Natural killer cell (primary cell): ENCODE measurements around the gene OLFM4. TPM values are rescaled to one million over a fixed set of nuclear protein-coding genes. Genes with fewer than 3 reads are reported as not detected.

ENCODE experiments used
- ATAC-seq, 3 donors: fragments of 150-1000 bp in 2 of 3; fragments of 200-7000 bp in 1 of 3; cut with Tn5 transposase; 1 replicate in 1 of 3; 2 replicates in 2 of 3; pipeline ENCODE4 v1.10.0; 2021; ENCODE audit warnings: mild to moderate bottlenecking in 2 of 3, moderate library complexity in 2 of 3
- DNase-seq, 2 donors: peaks; one replicate each; pipeline versions ENCODE4 v3.0.0 to v3.0.0-alpha.2; 2013 to 2021; ENCODE audit warnings: mixed read lengths in 1 of 2
- H3K27ac ChIP-seq: one replicate; pipeline ENCODE4 v1.5.1; 2013; ENCODE audit warnings: mild to moderate bottlenecking, low read length
- H3K27me3 ChIP-seq: one replicate; pipeline ENCODE4 v1.6.1; 2013; ENCODE audit warnings: low read length; ENCODE audit not compliant: control insufficient read depth, insufficient read depth
- H3K36me3 ChIP-seq: one replicate; pipeline ENCODE4 v1.6.1; 2013; ENCODE audit warnings: low read length; ENCODE audit not compliant: control insufficient read depth, insufficient read depth
- H3K4me1 ChIP-seq: one replicate; pipeline ENCODE4 v1.6.1; 2013; ENCODE audit warnings: low read length; ENCODE audit not compliant: control insufficient read depth, insufficient read depth
- H3K4me3 ChIP-seq: one replicate; pipeline ENCODE4 v1.5.1; 2013; ENCODE audit warnings: low read length
- H3K9me3 ChIP-seq: one replicate; pipeline ENCODE4 v1.6.1; 2013; ENCODE audit warnings: low read length; ENCODE audit not compliant: control insufficient read depth, insufficient read depth
- H3K27ac Mint-ChIP-seq, 2 donors: one replicate each; pipeline ENCODE4 v1.8.0; 2022; ENCODE audit warnings: mild to moderate bottlenecking in 2 of 2, mixed read lengths in 2 of 2, moderate library complexity in 1 of 2
- H3K27me3 Mint-ChIP-seq, 2 donors: one replicate each; pipeline ENCODE4 v1.8.0; 2022; ENCODE audit warnings: low read depth in 2 of 2, mixed read lengths in 2 of 2
- H3K36me3 Mint-ChIP-seq: one replicate; pipeline ENCODE4 v1.8.0; 2022; ENCODE audit warnings: mixed read lengths
- H3K4me1 Mint-ChIP-seq, 2 donors: one replicate each; pipeline ENCODE4 v1.8.0; 2022; ENCODE audit warnings: mixed read lengths in 2 of 2
- H3K4me3 Mint-ChIP-seq: one replicate; pipeline ENCODE4 v1.8.0; 2022; ENCODE audit warnings: mild to moderate bottlenecking, moderate library complexity, mixed read lengths
- H3K9me3 Mint-ChIP-seq, 2 donors: one replicate each; pipeline ENCODE4 v1.8.0; 2022; ENCODE audit warnings: mixed read lengths in 2 of 2
- CTCF ChIP-seq: fragments of 200-600 bp; IDR thresholded peaks from one replicate; pipeline ENCODE4 v1.8.0; 2022; ENCODE audit warnings: antibody characterized with exemption
- WGBS: methylation state at CpG from one replicate; pipeline ENCODE4 v1.1.7; 2013; ENCODE audit warnings: missing lambda C conversion rate; ENCODE audit not compliant: insufficient coverage; 5-methylcytosine and 5-hydroxymethylcytosine counted together
- intact Hi-C: fragments of 100-400 bp; cut with micrococcal nuclease; formaldehyde crosslinking; loops from one replicate; pipeline ENCODE4 v1.14.2; 2022
- total RNA-seq, 4 donors: library from RNA; stranded (reverse); fragments of 120-200 nt in 1 of 4; gene quantifications; one replicate each; pipeline versions ENCODE4 v1.2.3 to v1.2.4, GENCODE V29; 2013 to 2022

OLFM4 gene
- total RNA-seq, 3 donors from 2014 or later (not counting 1 experiment from before 2014, with no cell fraction given): not detected

GRCh38 chr13:53074114-53074513, 45.5 kb downstream of the OLFM4 start:
- H3K36me3 ChIP-seq: no peaks in the 10 kb centered on the region
- peaks cover 5% of the 10 kb centered on the region for H3K36me3 Mint-ChIP-seq
- no peak overlapping the region for H3K4me3 Mint-ChIP-seq
- H3K27ac ChIP-seq: no peak overlapping the region
- DNase-seq (no peak), ATAC-seq (no peak)
- TF ChIP-seq CTCF: no peak
- intact Hi-C loops: no loop called here
- H3K9me3 Mint-ChIP-seq: peaks cover 0 to 4% of the 10 kb centered on the region in 2 donors
- H3K4me1 Mint-ChIP-seq: no peaks in the 10 kb centered on the region
- no peak overlapping the region for H3K27ac Mint-ChIP-seq
- no peaks in the 10 kb centered on the region for H3K9me3 ChIP-seq
- H3K4me3 ChIP-seq: no peak overlapping the region
- H3K4me1 ChIP-seq: no peaks in the 10 kb centered on the region
- H3K27me3 ChIP-seq: no peaks in the 10 kb centered on the region
- WGBS: 84% methylated on average over 5 of the region's 5 CpGs
- H3K27me3 Mint-ChIP-seq: peaks cover 0 to 5% of the 10 kb centered on the region in 2 donors

- no peaks in the 10 kb centered on the region for H3K4me1 ChIP-seq
- Mint-ChIP-seq H3K27ac (no peak overlapping the region), H3K4me1 (no peaks in the 10 kb centered on the region), H3K4me3 (no peak overlapping the region), H3K27me3 (peaks cover 0 to 5% of the 10 kb centered on the region in 2 donors), H3K36me3 (peaks cover 5% of the 10 kb centered on the region), H3K9me3 (peaks cover 0 to 4% of the 10 kb centered on the region in 2 donors)
- intact Hi-C loops: no loop called here
- 82% methylated on average over 6 of the region's 6 CpGs for WGBS
- TF ChIP-seq CTCF: no peak
- ATAC-seq (no peak), DNase-seq (no peak)
- H3K4me3 ChIP-seq: no peak overlapping the region
- H3K9me3 ChIP-seq: no peaks in the 10 kb centered on the region
- H3K36me3 ChIP-seq: no peaks in the 10 kb centered on the region
- H3K27ac ChIP-seq: no peak overlapping the region
- no peaks in the 10 kb centered on the region for H3K27me3 ChIP-seq
These were observed 46.9 kb downstream of the OLFM4 start for GRCh38 chr13:53075356-53076041.

GRCh38 chr13:53079691-53080090, 51.1 kb downstream of the OLFM4 start:
- no peaks in the 10 kb centered on the region for H3K27me3 ChIP-seq
- Mint-ChIP-seq H3K9me3 (peaks cover 0 to 4% of the 10 kb centered on the region in 2 donors), H3K27me3 (peaks cover 0 to 5% of the 10 kb centered on the region in 2 donors), H3K36me3 (peaks cover 5% of the 10 kb centered on the region), H3K27ac (no peak overlapping the region), H3K4me1 (no peaks in the 10 kb centered on the region), H3K4me3 (no peak overlapping the region)
- H3K4me3 ChIP-seq: no peak overlapping the region
- H3K27ac ChIP-seq: no peak overlapping the region
- no peak for TF ChIP-seq CTCF
- no peak for DNase-seq
- no peaks in the 10 kb centered on the region for H3K4me1 ChIP-seq
- intact Hi-C loops: no loop called here
- 90% methylated on average over 7 of the region's 8 CpGs for WGBS
- H3K9me3 ChIP-seq: no peaks in the 10 kb centered on the region
- no peaks in the 10 kb centered on the region for H3K36me3 ChIP-seq
- ATAC-seq: no peak

- Mint-ChIP-seq H3K4me1 (no peaks in the 10 kb centered on the region), H3K9me3 (peaks cover 2% of the 10 kb centered on the region in 2 donors), H3K27ac (no peak overlapping the region), H3K36me3 (no peaks in the 10 kb centered on the region), H3K4me3 (no peak overlapping the region), H3K27me3 (peaks cover 7 to 23% of the 10 kb centered on the region in 2 donors)
- WGBS: no CpG with 5 or more reads among the region's 3 CpGs
- H3K36me3 ChIP-seq: no peaks in the 10 kb centered on the region
- H3K27ac ChIP-seq: no peak overlapping the region
- H3K4me1 ChIP-seq: no peaks in the 10 kb centered on the region
- no peak overlapping the region for H3K4me3 ChIP-seq
- intact Hi-C loops: no loop called here
- DNase-seq: no peak
- TF ChIP-seq CTCF: no peak
- no peaks in the 10 kb centered on the region for H3K9me3 ChIP-seq
- H3K27me3 ChIP-seq: no peaks in the 10 kb centered on the region
- no peak for ATAC-seq
These were observed 60.3 kb downstream of the OLFM4 start for GRCh38 chr13:53088871-53089270.
